Uterus (tissue), 2 donors: ENCODE results near the gene RNF2.

ENCODE experiments used
- CTCF ChIP-seq, 4 experiments: fragments of 200-600 bp in 2 of 4; fragments of 450-650 bp in 2 of 4; sonication (generic) in 2 of 4; IDR thresholded peaks; one replicate each; pipeline ENCODE4 v1.5.1; 2016 to 2019; ENCODE audit warnings: antibody characterized with exemption in 4 of 4, mild to moderate bottlenecking in 2 of 4, moderate library complexity in 1 of 4
- POLR2A ChIP-seq, 2 donors: fragments of 450-650 bp; IDR thresholded peaks; one replicate each; pipeline ENCODE4 v1.6.1; 2016; ENCODE audit warnings: antibody characterized with exemption in 2 of 2, mild to moderate bottlenecking in 1 of 2, moderate library complexity in 1 of 2

GRCh38 chr1:185050823-185051451 lies 5.6 kb downstream of the RNF2 start:
- TF ChIP-seq CTCF (IDR thresholded peaks at IDR 0.05), result no peak
- no peak for TF ChIP-seq POLR2A (IDR thresholded peaks at IDR 0.05)
